BLaER1 (cell line): Measurements from ENCODE around the gene OXSR1.

Source experiments
- H3K27ac ChIP-seq: shearing (Covaris generic); formaldehyde crosslinking; 2 replicates; pipeline ENCODE4 v1.8.1; 2022
- H3K27me3 ChIP-seq: shearing (Covaris generic); formaldehyde crosslinking; 2 replicates; pipeline ENCODE4 v1.8.1; 2022
- H3K36me3 ChIP-seq: shearing (Covaris generic); formaldehyde crosslinking; 2 replicates; pipeline ENCODE4 v1.8.1; 2022
- H3K4me1 ChIP-seq: shearing (Covaris generic); formaldehyde crosslinking; 2 replicates; pipeline ENCODE4 v1.8.1; 2022
- H3K4me2 ChIP-seq: shearing (Covaris generic); formaldehyde crosslinking; 2 replicates; pipeline ENCODE4 v1.8.1; 2022
- H3K4me3 ChIP-seq: shearing (Covaris generic); formaldehyde crosslinking; 2 replicates; pipeline ENCODE4 v1.8.1; 2022
- H3K9ac ChIP-seq: shearing (Covaris generic); formaldehyde crosslinking; 2 replicates; pipeline ENCODE4 v1.8.1; 2022
- H3K9me3 ChIP-seq: shearing (Covaris generic); formaldehyde crosslinking; 2 replicates; pipeline ENCODE4 v1.8.1; 2022
- H4K20me1 ChIP-seq: shearing (Covaris generic); formaldehyde crosslinking; 2 replicates; pipeline ENCODE4 v1.8.1; 2022
- Cebpa-rat ChIP-seq: shearing (Covaris generic); IDR thresholded peaks from 2 replicates; pipeline ENCODE4 v1.8.1; 2022

The OXSR1 gene

GRCh38 chr3:38164952-38165721, at the start of gene OXSR1:
OXSR1 (plus strand) TSS chr3:38165537; CDS start chr3:38165877, 340 bp downstream.
- no peak for TF ChIP-seq Cebpa-rat
- H3K27ac ChIP-seq: peak within 1 kb of the TSS; percentile 99
- H3K9me3 ChIP-seq: no peaks in the 10 kb centered on the region
- peaks cover 36% of the 10 kb centered on the region for H3K4me1 ChIP-seq
- peaks cover 40% of the 10 kb centered on the region for H4K20me1 ChIP-seq
- H3K4me3 ChIP-seq: peak within 1 kb of the TSS; percentile 97
- H3K9ac ChIP-seq: peak within 1 kb of the TSS; percentile 97
- H3K36me3 ChIP-seq: no peaks in the 10 kb centered on the region
- H3K27me3 ChIP-seq: no peaks in the 10 kb centered on the region
- peak within 1 kb of the TSS; percentile 98 for H3K4me2 ChIP-seq

DNA sequence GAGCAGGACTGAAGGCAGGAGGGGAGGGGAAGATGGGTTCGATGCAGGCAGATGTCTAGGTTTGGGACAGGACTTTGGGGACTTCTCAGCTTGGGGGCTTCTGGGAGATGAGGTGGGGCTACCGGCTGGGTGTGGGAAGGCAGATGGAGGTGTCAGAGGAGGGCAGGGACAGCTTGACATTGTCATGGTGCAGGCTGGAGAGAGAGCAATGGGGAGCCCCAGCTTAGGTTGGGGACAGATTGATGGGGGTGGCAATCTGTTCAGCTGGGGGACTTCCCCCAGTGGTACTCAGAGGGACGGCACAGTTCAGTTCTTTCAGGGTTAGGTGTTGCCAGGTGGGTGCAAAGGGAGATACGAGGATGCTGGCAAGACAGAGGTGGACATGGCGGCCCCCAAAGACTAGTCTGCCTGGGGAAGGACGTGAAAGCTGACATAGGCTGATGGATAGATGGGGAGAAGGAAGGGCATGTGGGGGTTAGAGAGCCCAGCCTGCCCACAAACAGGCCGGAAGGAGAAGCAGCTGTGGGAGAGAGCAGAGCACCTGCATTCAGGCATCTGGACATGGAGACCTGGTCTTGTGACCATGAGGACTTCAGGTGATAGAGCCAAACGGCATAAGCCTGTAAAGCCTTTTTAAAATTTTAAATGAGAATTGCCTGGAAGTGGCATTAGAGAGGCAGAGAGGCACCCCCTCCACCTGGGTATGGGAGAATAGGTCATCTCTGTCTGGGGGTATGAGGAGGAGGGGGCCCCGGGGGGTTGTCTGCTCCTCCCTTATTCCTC, 49.5 kb upstream of the OXSR1 start:
- Histone ChIP-seq H3K36me3 (peaks cover 35% of the 10 kb centered on the region), H3K4me2 (peak overlapping the region; percentile 94), H3K9me3 (no peaks in the 10 kb centered on the region), H3K9ac (peak overlapping the region; percentile 49), H4K20me1 (peaks cover 51% of the 10 kb centered on the region), H3K4me1 (peaks cover 45% of the 10 kb centered on the region), H3K27ac (peak overlapping the region; percentile 68), H3K27me3 (no peaks in the 10 kb centered on the region), H3K4me3 (no peak overlapping the region; the same call in 1 of the 2 replicates)
- TF ChIP-seq Cebpa-rat: no peak

- Histone ChIP-seq H4K20me1 (peaks cover 59% of the 10 kb centered on the region), H3K4me2 (peak overlapping the region; percentile 94), H3K4me3 (no peak overlapping the region), H3K4me1 (peaks cover 41% of the 10 kb centered on the region), H3K27ac (0 out of 2 replicates have a peak overlapping the region, but pooled peaks have one; percentile 68), H3K9me3 (no peaks in the 10 kb centered on the region), H3K36me3 (peaks cover 43% of the 10 kb centered on the region), H3K27me3 (no peaks in the 10 kb centered on the region), H3K9ac (no peak overlapping the region)
- TF ChIP-seq Cebpa-rat: no peak
Measured at GRCh38 chr3:38116471-38117162, 48.7 kb upstream of the OXSR1 start.

DNA sequence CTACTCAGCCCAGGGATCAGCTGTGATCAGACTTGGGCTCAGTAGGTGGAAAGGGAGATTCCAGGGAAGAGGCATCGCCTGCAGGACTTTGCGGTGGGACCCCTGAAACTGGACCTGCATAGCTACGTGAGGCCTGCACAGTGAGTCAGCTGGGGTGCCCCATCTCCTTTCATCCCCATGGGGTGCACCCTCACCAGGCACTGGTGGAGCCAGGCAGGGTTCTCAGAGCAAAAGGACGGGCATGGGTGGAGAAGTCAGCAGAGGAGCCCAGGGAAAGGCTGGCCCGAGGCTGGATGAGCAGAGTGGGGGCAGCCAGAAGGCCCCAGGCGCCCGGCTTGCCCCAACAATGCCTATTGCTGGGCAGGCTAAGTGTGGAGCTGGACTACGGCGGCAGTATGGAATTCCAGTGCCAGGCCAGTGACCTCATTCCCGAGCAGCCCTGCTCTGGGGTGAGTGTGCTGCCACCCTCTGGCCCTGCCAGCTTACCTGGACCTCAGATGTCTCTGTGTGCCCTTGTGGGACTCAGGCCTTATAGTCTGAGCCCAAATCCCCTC, 48.1 kb upstream of the OXSR1 start:
- Histone ChIP-seq H4K20me1 (peaks cover 65% of the 10 kb centered on the region), H3K9me3 (no peaks in the 10 kb centered on the region), H3K4me2 (no peak overlapping the region), H3K27me3 (no peaks in the 10 kb centered on the region), H3K36me3 (peaks cover 49% of the 10 kb centered on the region), H3K4me3 (no peak overlapping the region), H3K9ac (no peak overlapping the region), H3K4me1 (peaks cover 36% of the 10 kb centered on the region), H3K27ac (no peak overlapping the region)
- TF ChIP-seq Cebpa-rat: no peak

DNA sequence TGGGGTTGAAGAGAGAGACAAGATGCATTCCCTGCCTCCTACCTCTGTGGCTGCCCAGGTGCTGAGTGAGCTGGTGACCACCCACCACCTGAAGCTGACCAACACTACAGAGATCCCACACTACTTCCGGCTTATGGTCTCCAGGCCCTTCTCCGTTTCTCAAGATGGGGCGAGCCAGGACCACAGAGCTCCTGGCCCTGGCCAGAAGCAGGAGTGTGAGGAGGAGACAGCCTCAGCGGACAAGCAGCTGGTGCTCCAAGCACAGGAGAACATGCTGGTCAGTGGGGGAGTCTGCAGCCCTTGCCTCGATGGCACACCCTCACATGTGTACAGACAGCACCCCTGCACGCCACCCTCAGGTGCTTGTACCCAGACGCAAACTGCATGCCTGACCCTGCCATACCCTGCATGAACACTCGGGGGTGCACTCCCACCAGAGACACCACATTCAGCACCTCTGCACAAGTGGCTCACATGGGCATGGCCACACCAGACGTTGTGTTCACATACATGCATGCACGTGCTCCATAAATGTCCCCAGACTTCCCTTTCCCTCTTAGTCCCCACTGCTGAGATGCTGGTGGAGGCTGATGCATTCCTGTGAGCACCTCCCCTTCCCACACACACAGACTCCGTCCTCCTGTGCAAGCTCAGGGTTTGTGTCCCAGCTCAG, 47.5 kb upstream of the OXSR1 start:
- Histone ChIP-seq H3K9me3 (no peaks in the 10 kb centered on the region), H3K27me3 (no peaks in the 10 kb centered on the region), H4K20me1 (peaks cover 72% of the 10 kb centered on the region), H3K4me3 (no peak overlapping the region), H3K4me1 (peaks cover 36% of the 10 kb centered on the region), H3K9ac (no peak overlapping the region), H3K36me3 (peaks cover 56% of the 10 kb centered on the region), H3K27ac (no peak overlapping the region), H3K4me2 (no peak overlapping the region)
- TF ChIP-seq Cebpa-rat: no peak

GRCh38 chr3:38118421-38119247, 46.7 kb upstream of the OXSR1 start:
- H4K20me1 ChIP-seq: peaks cover 79% of the 10 kb centered on the region
- H3K27me3 ChIP-seq: no peaks in the 10 kb centered on the region
- H3K9ac ChIP-seq: no peak overlapping the region
- H3K27ac ChIP-seq: no peak overlapping the region
- no peak overlapping the region for H3K4me3 ChIP-seq
- peaks cover 36% of the 10 kb centered on the region for H3K4me1 ChIP-seq
- peaks cover 63% of the 10 kb centered on the region for H3K36me3 ChIP-seq
- no peaks in the 10 kb centered on the region for H3K9me3 ChIP-seq
- TF ChIP-seq Cebpa-rat: no peak
- H3K4me2 ChIP-seq: no peak overlapping the region

DNA sequence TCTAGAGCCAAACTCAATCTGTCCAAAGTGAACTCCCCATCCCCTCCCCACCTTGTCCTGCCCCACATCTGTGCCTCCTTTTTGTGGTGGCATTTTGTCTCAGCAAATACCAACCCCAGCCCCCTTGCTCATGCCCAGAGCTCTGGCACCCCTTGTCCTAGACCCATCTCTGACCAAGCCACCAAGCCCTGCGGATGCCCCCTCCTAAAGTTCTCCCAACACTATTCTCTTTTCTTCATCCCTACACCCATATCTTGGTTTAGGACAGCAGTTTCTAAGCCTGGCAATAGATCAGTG, 46.1 kb upstream of the OXSR1 start:
- Histone ChIP-seq H3K4me2 (no peak overlapping the region), H3K4me3 (no peak overlapping the region), H3K4me1 (peaks cover 30% of the 10 kb centered on the region), H4K20me1 (peaks cover 82% of the 10 kb centered on the region), H3K9ac (no peak overlapping the region), H3K36me3 (peaks cover 68% of the 10 kb centered on the region), H3K27me3 (no peaks in the 10 kb centered on the region), H3K27ac (no peak overlapping the region), H3K9me3 (no peaks in the 10 kb centered on the region)
- TF ChIP-seq Cebpa-rat: no peak

DNA sequence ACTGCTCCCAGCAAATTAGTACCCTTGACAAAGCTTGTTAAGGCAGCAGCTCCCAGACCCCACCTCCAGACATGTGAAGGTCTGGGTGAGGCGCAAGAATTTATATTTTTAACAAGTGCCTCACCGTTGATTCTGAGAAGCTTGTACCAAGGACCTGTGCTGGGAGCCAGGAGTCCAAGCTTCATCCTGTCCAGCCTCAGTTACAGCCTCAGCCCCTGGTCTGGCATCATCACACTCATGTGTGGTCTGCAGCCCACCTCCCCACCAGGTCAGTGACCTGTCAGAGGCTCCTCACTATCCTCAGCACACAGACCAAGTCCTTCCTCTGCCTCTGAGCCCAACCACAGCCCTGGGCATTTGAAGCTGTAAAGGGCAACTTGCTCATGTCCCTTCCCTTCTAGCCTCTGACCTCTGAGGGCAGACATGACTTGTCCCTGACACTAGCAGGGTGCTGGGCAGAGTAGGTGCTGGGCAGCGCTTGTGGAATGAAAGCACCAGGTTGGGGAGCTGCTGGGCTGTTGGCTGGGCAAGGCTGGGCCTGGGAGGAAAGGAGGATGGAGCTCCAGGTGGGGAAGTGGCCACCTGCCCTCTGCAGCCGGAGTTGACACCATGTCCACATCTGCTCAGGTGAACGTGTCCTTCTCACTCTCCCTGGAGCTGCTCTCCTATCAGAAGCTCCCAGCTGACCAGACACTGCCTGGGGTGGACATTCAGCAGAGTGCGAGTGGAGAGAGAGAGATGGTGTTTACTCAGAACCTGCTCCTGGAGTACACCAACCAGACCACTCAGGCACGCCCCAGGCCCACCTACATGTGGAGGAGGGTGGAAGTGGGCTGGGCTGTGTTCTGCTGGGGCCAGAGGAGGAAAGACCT, 45.3 kb upstream of the OXSR1 start:
- no peak for TF ChIP-seq Cebpa-rat
- H3K36me3 ChIP-seq: peaks cover 77% of the 10 kb centered on the region
- no peaks in the 10 kb centered on the region for H3K27me3 ChIP-seq
- no peaks in the 10 kb centered on the region for H3K9me3 ChIP-seq
- H3K4me3 ChIP-seq: no peak overlapping the region
- H4K20me1 ChIP-seq: peaks cover 82% of the 10 kb centered on the region
- H3K4me1 ChIP-seq: peaks cover 21% of the 10 kb centered on the region
- H3K9ac ChIP-seq: no peak overlapping the region
- H3K4me2 ChIP-seq: no peak overlapping the region
- H3K27ac ChIP-seq: no peak overlapping the region
